Activated naive CD4-positive, alpha-beta T cell treated with anti-CD3 and anti-CD28 coated beads, Interleukin-2, amount 10 ng/mL, durations not matched to agents 7 days and 5 days (primary cell): ENCODE results near the gene ZNF567.

Experiments
- CTCF ChIA-PET: fragments of 350-600 bp; sonication (Branson Sonifier 250); formaldehyde crosslinking; loops from one replicate; lab custom pipeline; 2021; ENCODE audit warnings: antibody characterized with exemption; lab: Charles Lee
- DNase-seq: peaks from one replicate; pipeline ENCODE4 v3.0.0-alpha.2; 2020
- H3K27ac Mint-ChIP-seq: one replicate; pipeline ENCODE4 v1.8.0; 2021; ENCODE audit warnings: mild to moderate bottlenecking, moderate library complexity, mixed read lengths
- H3K27me3 Mint-ChIP-seq: one replicate; pipeline ENCODE4 v1.8.0; 2021; ENCODE audit warnings: mild to moderate bottlenecking, mixed read lengths
- H3K36me3 Mint-ChIP-seq: one replicate; pipeline ENCODE4 v1.8.0; 2021; ENCODE audit warnings: mixed read lengths
- H3K4me1 Mint-ChIP-seq: one replicate; pipeline ENCODE4 v1.8.0; 2021; ENCODE audit warnings: mixed read lengths
- H3K4me3 Mint-ChIP-seq: one replicate; pipeline ENCODE4 v1.8.0; 2021; ENCODE audit warnings: mild to moderate bottlenecking, moderate library complexity, mixed read lengths
- H3K9me3 Mint-ChIP-seq: one replicate; pipeline ENCODE4 v1.8.0; 2021; ENCODE audit warnings: mixed read lengths

Gene ZNF567

DNA sequence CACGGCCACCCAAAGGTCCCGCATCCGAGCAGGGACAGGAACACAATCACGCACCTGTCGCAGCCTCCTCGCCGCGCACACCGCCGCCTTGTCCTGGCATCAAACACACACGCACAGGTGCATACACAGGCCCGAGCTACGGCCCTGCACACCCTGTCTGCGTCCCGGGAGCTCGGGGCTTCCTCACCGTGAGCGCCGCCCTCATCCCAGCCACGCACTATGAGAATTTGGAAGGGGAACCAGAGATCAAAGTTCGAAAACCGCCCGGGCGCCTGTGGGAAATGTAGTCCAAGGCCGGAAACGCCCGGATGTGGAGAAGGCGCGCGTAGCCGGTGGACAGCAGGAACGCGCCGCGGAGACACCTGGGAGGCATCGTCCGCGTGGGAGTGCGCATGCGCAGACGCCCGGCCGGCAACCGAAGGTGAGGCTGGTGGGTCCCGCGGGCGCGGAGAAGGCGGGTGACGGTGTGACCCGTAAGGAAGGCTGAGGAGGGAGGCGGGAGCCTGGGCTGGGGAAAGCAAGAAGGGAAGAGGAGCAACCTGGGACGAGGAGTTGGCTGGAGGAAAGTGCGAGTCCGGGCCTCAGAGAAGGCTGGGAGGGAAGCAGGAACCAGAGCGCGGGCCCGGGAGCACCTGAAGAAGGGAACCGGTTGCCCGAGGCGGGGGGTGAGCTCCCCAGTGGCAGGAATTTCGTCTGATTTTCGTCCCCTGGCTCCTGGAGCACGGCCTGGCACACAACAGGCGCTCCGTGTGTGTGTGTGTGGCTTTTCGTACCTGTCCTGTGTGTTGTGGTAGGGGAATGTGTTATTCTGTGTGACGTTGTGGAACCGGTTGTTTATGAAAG lies at the start of gene ZNF567:
Gene ZNF567 (plus strand): TSS at position 399 of the 843 bp plus-strand sequence. CDS start 7,256 bp downstream, outside the sequence.
- Mint-ChIP-seq H3K27ac (peak within 1 kb of the TSS; percentile 97), H3K9me3 (peaks cover 36% of the 10 kb centered on the region), H3K36me3 (peaks cover 69% of the 10 kb centered on the region), H3K4me1 (peaks cover 31% of the 10 kb centered on the region), H3K4me3 (peak within 1 kb of the TSS; percentile 99), H3K27me3 (peaks cover 6% of the 10 kb centered on the region)
- CTCF ChIA-PET: no interaction called here
- peak; percentile 99 for DNase-seq

GRCh38 chr19:36638862-36639510 lies 48.4 kb upstream of the ZNF567 start:
- H3K27me3 Mint-ChIP-seq: no peaks in the 10 kb centered on the region
- peaks cover 71% of the 10 kb centered on the region for H3K9me3 Mint-ChIP-seq
- CTCF ChIA-PET: no interaction called here
- H3K4me3 Mint-ChIP-seq: no peak overlapping the region
- H3K27ac Mint-ChIP-seq: no peak overlapping the region
- DNase-seq: no peak
- peaks cover 48% of the 10 kb centered on the region for H3K36me3 Mint-ChIP-seq
- no peaks in the 10 kb centered on the region for H3K4me1 Mint-ChIP-seq

GRCh38 chr19:36646746-36647145 lies 40.7 kb upstream of the ZNF567 start:
- DNase-seq: no peak
- peaks cover 41% of the 10 kb centered on the region for H3K9me3 Mint-ChIP-seq
- CTCF ChIA-PET: no interaction called here
- H3K4me1 Mint-ChIP-seq: no peaks in the 10 kb centered on the region
- no peak overlapping the region for H3K4me3 Mint-ChIP-seq
- H3K27me3 Mint-ChIP-seq: no peaks in the 10 kb centered on the region
- peaks cover 48% of the 10 kb centered on the region for H3K36me3 Mint-ChIP-seq
- no peak overlapping the region for H3K27ac Mint-ChIP-seq

DNA sequence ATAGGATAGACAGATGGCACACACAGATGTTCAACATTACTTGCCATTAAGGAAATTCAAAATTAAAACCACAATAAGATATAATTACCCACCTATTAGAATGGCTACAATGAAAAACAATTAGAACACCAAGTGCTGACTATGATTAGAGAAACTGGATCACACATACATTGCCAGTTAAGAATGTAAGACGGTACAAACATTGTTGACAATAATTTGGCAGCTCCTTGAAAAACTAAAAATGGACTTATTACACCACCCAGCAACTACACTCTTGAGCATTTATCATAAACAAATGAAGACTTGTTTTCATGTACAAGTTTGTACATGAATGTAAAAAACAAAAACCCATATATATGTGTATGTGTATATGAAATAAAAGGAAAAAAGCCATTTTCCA lies 34.5 kb upstream of the ZNF567 start:
- no peaks in the 10 kb centered on the region for H3K4me1 Mint-ChIP-seq
- no peak overlapping the region for H3K4me3 Mint-ChIP-seq
- CTCF ChIA-PET: no interaction called here
- no peak for DNase-seq
- no peaks in the 10 kb centered on the region for H3K27me3 Mint-ChIP-seq
- H3K36me3 Mint-ChIP-seq: peaks cover 61% of the 10 kb centered on the region
- no peak overlapping the region for H3K27ac Mint-ChIP-seq
- H3K9me3 Mint-ChIP-seq: peaks cover 39% of the 10 kb centered on the region

DNA sequence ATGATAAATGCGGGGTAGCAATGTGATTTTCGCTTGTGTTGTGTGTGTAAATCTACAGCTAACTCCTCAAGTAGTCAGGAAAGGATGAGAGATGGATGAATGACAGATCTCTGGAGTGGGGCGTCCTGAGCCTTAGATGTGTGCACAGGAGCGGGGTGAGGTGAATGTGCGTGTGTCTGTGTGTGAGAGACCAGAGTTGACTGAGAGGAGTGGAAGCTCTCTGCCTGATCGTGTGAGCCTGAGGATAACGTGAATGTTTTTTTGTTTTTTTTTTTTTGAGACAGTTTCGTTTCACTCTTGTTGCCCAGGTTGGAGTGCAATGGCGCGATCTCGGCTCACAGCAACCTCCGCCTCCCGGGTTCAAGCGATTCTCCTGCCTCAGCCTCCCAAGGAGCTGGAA lies 21.6 kb upstream of the ZNF567 start:
- Mint-ChIP-seq H3K36me3 (peaks cover 48% of the 10 kb centered on the region), H3K27me3 (peaks cover 6% of the 10 kb centered on the region), H3K4me1 (peaks cover 25% of the 10 kb centered on the region), H3K9me3 (peaks cover 48% of the 10 kb centered on the region), H3K27ac (peak overlapping the region; percentile 98), H3K4me3 (peak overlapping the region; percentile 95)
- CTCF ChIA-PET: no interaction called here
- no peak for DNase-seq

- Mint-ChIP-seq H3K4me1 (peaks cover 25% of the 10 kb centered on the region), H3K27ac (no peak overlapping the region), H3K36me3 (peaks cover 57% of the 10 kb centered on the region), H3K4me3 (peak overlapping the region; percentile 35), H3K27me3 (peaks cover 6% of the 10 kb centered on the region), H3K9me3 (peaks cover 58% of the 10 kb centered on the region)
- DNase-seq: no peak
- CTCF ChIA-PET: no interaction called here
These were observed 18.8 kb upstream of the ZNF567 start for GRCh38 chr19:36668646-36669045.

DNA sequence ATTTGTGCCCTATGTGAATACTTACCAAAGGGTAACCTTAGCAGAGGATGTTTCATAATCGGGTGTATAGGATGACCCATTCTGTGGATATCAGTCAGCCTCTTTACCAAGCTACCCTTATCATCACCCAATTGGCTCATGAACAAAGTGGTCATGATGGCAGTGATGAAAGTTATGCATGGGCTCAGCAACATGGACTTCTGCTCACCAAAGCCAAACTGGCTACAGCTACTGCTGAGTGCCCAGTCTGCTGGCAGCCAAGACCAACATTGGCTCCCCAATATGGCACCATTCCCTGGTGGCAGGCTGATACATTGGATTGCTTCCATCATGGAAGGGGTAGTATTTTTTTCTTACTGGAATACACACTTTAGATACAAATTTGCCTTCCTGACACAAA lies 15.0 kb upstream of the ZNF567 start:
- DNase-seq: no peak
- peaks cover 36% of the 10 kb centered on the region for H3K36me3 Mint-ChIP-seq
- CTCF ChIA-PET: no interaction called here
- H3K4me1 Mint-ChIP-seq: peaks cover 7% of the 10 kb centered on the region
- no peak overlapping the region for H3K27ac Mint-ChIP-seq
- H3K27me3 Mint-ChIP-seq: no peaks in the 10 kb centered on the region
- H3K9me3 Mint-ChIP-seq: peaks cover 50% of the 10 kb centered on the region
- no peak overlapping the region for H3K4me3 Mint-ChIP-seq

DNA sequence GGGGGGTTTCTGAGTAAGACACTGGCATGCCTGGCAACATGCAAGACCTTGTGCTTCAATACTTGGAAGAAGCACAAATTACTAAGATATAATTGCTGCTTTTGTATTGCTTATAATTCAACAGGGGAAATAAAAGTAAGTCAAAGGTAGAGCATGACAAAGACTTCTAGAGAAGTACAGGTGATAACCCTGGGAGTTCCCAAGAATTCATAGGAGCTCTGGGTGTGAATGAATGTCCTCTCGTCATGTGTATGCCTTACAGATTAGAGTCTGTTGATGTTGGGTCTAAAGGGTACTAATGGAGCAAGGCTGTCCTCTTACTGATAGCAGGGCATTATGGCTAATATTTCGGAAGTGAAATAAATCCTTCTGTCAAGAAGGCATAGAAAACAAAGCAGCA lies 13.2 kb upstream of the ZNF567 start:
- Mint-ChIP-seq H3K4me1 (no peaks in the 10 kb centered on the region), H3K27ac (no peak overlapping the region), H3K36me3 (peaks cover 37% of the 10 kb centered on the region), H3K9me3 (peaks cover 53% of the 10 kb centered on the region), H3K27me3 (no peaks in the 10 kb centered on the region), H3K4me3 (no peak overlapping the region)
- DNase-seq: no peak
- CTCF ChIA-PET: interaction anchor here (0.7 kb wide), 1 partner anchor 637 kb away, joined by 3 read pairs; no protein-coding TSS in a partner anchor

GRCh38 chr19:36679455-36679854 lies 8.0 kb upstream of the ZNF567 start:
- H3K27me3 Mint-ChIP-seq: no peaks in the 10 kb centered on the region
- no peak for DNase-seq
- H3K27ac Mint-ChIP-seq: no peak overlapping the region
- peaks cover 45% of the 10 kb centered on the region for H3K9me3 Mint-ChIP-seq
- H3K4me3 Mint-ChIP-seq: no peak overlapping the region
- H3K4me1 Mint-ChIP-seq: no peaks in the 10 kb centered on the region
- CTCF ChIA-PET: no interaction called here
- peaks cover 44% of the 10 kb centered on the region for H3K36me3 Mint-ChIP-seq

DNA sequence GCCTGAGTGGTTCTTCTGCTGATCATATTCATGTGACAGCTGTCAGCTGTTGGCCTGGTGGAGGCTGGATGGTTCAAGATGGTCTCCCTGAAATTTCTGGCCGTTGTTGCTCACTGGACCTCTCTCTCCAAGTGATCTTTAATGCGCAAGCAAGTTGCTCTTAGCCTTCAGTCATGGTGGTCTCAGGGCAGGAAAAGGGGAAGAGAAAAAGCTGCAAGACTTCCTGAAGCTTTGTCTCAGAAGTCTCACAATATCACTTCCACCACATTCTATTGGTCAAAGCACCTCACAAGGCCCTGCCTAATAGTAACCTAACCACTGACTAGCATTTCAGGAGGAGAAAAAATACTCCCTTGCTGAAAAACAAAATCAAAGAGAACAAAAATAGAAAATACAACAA lies 1.6 kb upstream of the ZNF567 start:
- Mint-ChIP-seq H3K4me1 (peaks cover 31% of the 10 kb centered on the region), H3K9me3 (peaks cover 35% of the 10 kb centered on the region), H3K36me3 (peaks cover 66% of the 10 kb centered on the region), H3K27ac (no peak overlapping the region), H3K4me3 (peak overlapping the region; percentile 99), H3K27me3 (peaks cover 6% of the 10 kb centered on the region)
- CTCF ChIA-PET: no interaction called here
- DNase-seq: no peak

GRCh38 chr19:36686365-36687213 lies 823 bp upstream of the ZNF567 start:
- CTCF ChIA-PET: no interaction called here
- peak overlapping the region; percentile 99 for H3K4me3 Mint-ChIP-seq
- peaks cover 6% of the 10 kb centered on the region for H3K27me3 Mint-ChIP-seq
- H3K9me3 Mint-ChIP-seq: peaks cover 37% of the 10 kb centered on the region
- peak overlapping the region; percentile 97 for H3K27ac Mint-ChIP-seq
- peak; percentile 21 for DNase-seq
- peaks cover 68% of the 10 kb centered on the region for H3K36me3 Mint-ChIP-seq
- peaks cover 31% of the 10 kb centered on the region for H3K4me1 Mint-ChIP-seq

- peak overlapping the region; percentile 99 for H3K4me3 Mint-ChIP-seq
- H3K4me1 Mint-ChIP-seq: peaks cover 31% of the 10 kb centered on the region
- H3K27me3 Mint-ChIP-seq: peaks cover 6% of the 10 kb centered on the region
- H3K27ac Mint-ChIP-seq: peak overlapping the region; percentile 97
- DNase-seq: no peak
- H3K9me3 Mint-ChIP-seq: peaks cover 35% of the 10 kb centered on the region
- CTCF ChIA-PET: no interaction called here
- peaks cover 72% of the 10 kb centered on the region for H3K36me3 Mint-ChIP-seq
These were observed 646 bp downstream of the ZNF567 start for GRCh38 chr19:36688058-36688457.

DNA sequence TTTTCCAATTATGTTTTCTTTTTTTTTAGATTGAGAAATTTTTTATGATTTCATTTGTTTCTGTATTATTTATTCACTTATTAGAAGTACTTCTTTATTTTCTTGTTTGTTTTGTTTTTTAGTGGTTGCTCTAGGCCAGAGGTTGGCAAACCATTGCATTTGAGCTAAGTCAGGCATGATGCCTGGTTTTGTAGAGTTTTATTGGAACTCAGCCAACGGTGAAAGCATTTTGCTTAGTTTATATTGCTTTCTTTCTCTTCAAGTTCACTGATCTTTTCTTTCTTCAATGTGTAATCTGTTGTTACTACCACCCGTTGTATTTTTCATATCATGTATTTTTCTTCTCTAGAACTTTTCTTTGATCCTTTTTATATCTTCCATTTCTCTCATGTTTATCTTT lies 19.7 kb downstream of the ZNF567 start:
- Mint-ChIP-seq H3K4me3 (no peak overlapping the region), H3K36me3 (peaks cover 71% of the 10 kb centered on the region), H3K9me3 (peaks cover 65% of the 10 kb centered on the region), H3K27ac (no peak overlapping the region), H3K4me1 (no peaks in the 10 kb centered on the region), H3K27me3 (no peaks in the 10 kb centered on the region)
- CTCF ChIA-PET: no interaction called here
- no peak for DNase-seq

GRCh38 chr19:36709423-36709822 lies 22.0 kb downstream of the ZNF567 start:
- no peaks in the 10 kb centered on the region for H3K27me3 Mint-ChIP-seq
- CTCF ChIA-PET: no interaction called here
- H3K27ac Mint-ChIP-seq: no peak overlapping the region
- no peaks in the 10 kb centered on the region for H3K4me1 Mint-ChIP-seq
- peaks cover 80% of the 10 kb centered on the region for H3K36me3 Mint-ChIP-seq
- peaks cover 70% of the 10 kb centered on the region for H3K9me3 Mint-ChIP-seq
- no peak for DNase-seq
- no peak overlapping the region for H3K4me3 Mint-ChIP-seq
